GM20000 (cell line): ENCODE results near the gene NANOS1.

Source experiments
- DNase-seq: peaks from one replicate; pipeline ENCODE4 v3.0.0; 2012; ENCODE audit warnings: low spot score
- CTCF ChIP-seq: IDR thresholded peaks from 2 replicates; pipeline ENCODE4 v1.5.1; 2012; ENCODE audit warnings: mild to moderate bottlenecking, control low read depth; ENCODE audit errors: extremely low read depth, missing control alignments

The NANOS1 gene

GRCh38 chr10:118998183-118998582, 31.3 kb upstream of the NANOS1 start:
- TF ChIP-seq CTCF, result no peak
- DNase-seq, result no peak

- no peak for TF ChIP-seq CTCF
- DNase-seq, result no peak
Observed at GRCh38 chr10:119001717-119002500, 27.6 kb upstream of the NANOS1 start.

GRCh38 chr10:119003572-119004289, 25.8 kb upstream of the NANOS1 start:
- no peak for TF ChIP-seq CTCF
- DNase-seq, result no peak

GRCh38 chr10:119005362-119006043, 24.0 kb upstream of the NANOS1 start:
- DNase-seq, result no peak
- TF ChIP-seq CTCF, result no peak

DNA sequence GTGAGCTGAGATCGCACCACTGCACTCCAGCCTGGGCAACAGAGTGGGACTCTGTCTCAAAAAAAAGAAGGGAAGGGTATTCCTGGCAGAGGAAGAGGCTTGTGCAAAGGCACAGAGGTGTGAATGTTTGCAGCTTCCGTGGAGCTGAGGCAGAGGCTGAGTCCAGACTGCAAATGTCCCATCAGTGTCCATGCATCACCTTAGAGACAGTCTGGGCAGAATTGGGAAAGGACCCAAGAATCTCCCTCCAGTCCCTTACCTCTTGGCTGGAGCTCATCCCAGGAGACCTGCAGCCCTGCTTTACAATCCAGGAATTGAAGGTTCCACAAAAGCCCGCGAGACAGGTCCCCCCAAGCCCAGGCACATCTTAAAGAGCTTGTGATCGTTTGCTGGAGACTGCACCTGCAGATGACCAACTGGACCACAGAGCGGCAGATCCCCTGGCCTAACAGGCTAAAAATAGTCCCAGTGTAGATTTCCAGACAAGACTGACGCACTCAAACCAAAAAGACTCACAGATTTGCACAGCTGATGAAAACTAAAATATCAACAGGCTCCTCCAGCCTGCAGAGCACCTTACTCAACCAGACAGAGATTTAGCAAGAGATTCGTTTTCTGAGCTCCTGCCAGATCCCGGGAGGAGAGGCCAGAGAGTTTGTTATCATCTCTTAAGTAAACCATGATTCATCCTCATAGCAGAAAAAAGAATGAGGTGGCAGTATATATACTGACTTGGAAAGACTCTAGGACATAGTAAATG, 22.9 kb upstream of the NANOS1 start:
- no peak for TF ChIP-seq CTCF
- DNase-seq, result no peak

DNA sequence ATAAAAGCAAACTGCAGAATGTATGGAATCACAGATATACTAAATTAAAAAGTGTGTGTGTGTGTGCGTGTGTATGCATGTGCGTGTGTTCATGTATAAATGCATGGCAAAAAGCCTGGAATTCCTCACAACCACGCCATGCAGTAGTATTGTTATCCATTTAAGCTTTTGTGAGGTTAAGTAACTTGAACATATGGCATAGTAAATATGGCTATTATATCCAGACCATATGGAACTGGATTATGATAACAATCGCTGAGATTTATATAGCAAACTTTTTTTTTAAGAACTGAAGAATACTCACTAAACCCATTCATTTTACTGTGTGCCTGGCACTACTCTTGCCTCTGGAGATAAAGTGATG, 22.3 kb upstream of the NANOS1 start:
- DNase-seq, result no peak

More for the DNA sequence above, 22.3 kb upstream of the NANOS1 start:
- no peak for TF ChIP-seq CTCF
